H9 (cell line): ENCODE data around the gene RERE. TPM values are rescaled to one million over a fixed set of nuclear protein-coding genes. Genes with fewer than 3 reads are reported as not detected.

Experiments used
- DNase-seq: peaks from one replicate; pipeline ENCODE4 v3.0.0-alpha.2; 2017
- H2AFZ ChIP-seq: one replicate; pipeline ENCODE4 v1.6.1; 2013; ENCODE audit warnings: mild to moderate bottlenecking, low read length, control low read depth, moderate library complexity
- H2AK5ac ChIP-seq: 2 replicates; pipeline ENCODE4 v1.6.1; 2013; ENCODE audit warnings: low read length, control low read depth, mixed read lengths; ENCODE audit not compliant: insufficient read length
- H2BK120ac ChIP-seq: one replicate; pipeline ENCODE4 v1.6.1; 2013; ENCODE audit warnings: low read depth, mild to moderate bottlenecking, low read length, control low read depth, inconsistent platforms; ENCODE audit not compliant: poor library complexity, severe bottlenecking
- H2BK12ac ChIP-seq: 2 replicates; pipeline ENCODE4 v1.6.1; 2013; ENCODE audit warnings: low read length, control low read depth, mixed read lengths, low read depth; ENCODE audit not compliant: insufficient read length
- H2BK15ac ChIP-seq: 2 replicates; pipeline ENCODE4 v1.6.1; 2013; ENCODE audit warnings: low read depth, low read length, control low read depth
- H2BK20ac ChIP-seq: one replicate; pipeline ENCODE4 v1.6.1; 2013; ENCODE audit warnings: low read depth, mild to moderate bottlenecking, low read length, control low read depth, inconsistent platforms; ENCODE audit not compliant: poor library complexity, severe bottlenecking
- H2BK5ac ChIP-seq: 2 replicates; pipeline ENCODE4 v1.6.1; 2013; ENCODE audit warnings: low read length, control low read depth, mixed read lengths; ENCODE audit not compliant: insufficient read length
- H3K14ac ChIP-seq: 2 replicates; pipeline ENCODE4 v1.6.1; 2013; ENCODE audit warnings: low read length, control low read depth; ENCODE audit not compliant: insufficient read depth
- H3K18ac ChIP-seq: 2 replicates; pipeline ENCODE4 v1.6.1; 2013; ENCODE audit warnings: low read depth, mild to moderate bottlenecking, mixed read lengths, low read length, control low read depth; ENCODE audit not compliant: insufficient read length
- H3K23ac ChIP-seq: 2 replicates; pipeline ENCODE4 v1.6.1; 2013; ENCODE audit warnings: low read length, control low read depth, mixed read lengths, low read depth; ENCODE audit not compliant: insufficient read length
- H3K23me2 ChIP-seq: 2 replicates; pipeline ENCODE4 v1.6.1; 2013; ENCODE audit warnings: low read depth, mild to moderate bottlenecking, mixed read lengths, low read length, control low read depth; ENCODE audit not compliant: insufficient read length, poor library complexity, severe bottlenecking
- H3K27ac ChIP-seq: 2 replicates; pipeline ENCODE4 v1.5.1; 2013; ENCODE audit warnings: low read length, control low read depth, mixed read lengths, low read depth; ENCODE audit not compliant: insufficient read length
- H3K27me3 ChIP-seq: 2 replicates; pipeline ENCODE4 v1.6.1; 2013; ENCODE audit warnings: low read length, control low read depth, inconsistent platforms; ENCODE audit not compliant: insufficient read depth
- H3K4ac ChIP-seq: 2 replicates; pipeline ENCODE4 v1.6.1; 2013; ENCODE audit warnings: low read depth, mild to moderate bottlenecking, control low read depth, inconsistent platforms, low read length, moderate library complexity
- H3K4me1 ChIP-seq: 2 replicates; pipeline ENCODE4 v1.6.1; 2013; ENCODE audit warnings: low read length, control low read depth, inconsistent platforms; ENCODE audit not compliant: insufficient read depth
- H3K4me2 ChIP-seq: 2 replicates; pipeline ENCODE4 v1.6.1; 2013; ENCODE audit warnings: low read length, control low read depth, mixed read lengths; ENCODE audit not compliant: insufficient read length, insufficient read depth
- H3K56ac ChIP-seq: 2 replicates; pipeline ENCODE4 v1.6.1; 2013; ENCODE audit warnings: low read depth, mild to moderate bottlenecking, mixed read lengths, low read length, control low read depth; ENCODE audit not compliant: insufficient read length
- H3K79me1 ChIP-seq: 2 replicates; pipeline ENCODE4 v1.6.1; 2013; ENCODE audit warnings: low read depth, mild to moderate bottlenecking, moderate library complexity, low read length, control low read depth, inconsistent platforms; ENCODE audit not compliant: insufficient read depth, poor library complexity, severe bottlenecking
- H3K79me2 ChIP-seq: 2 replicates; pipeline ENCODE4 v1.6.1; 2013; ENCODE audit warnings: low read length, control low read depth, inconsistent platforms; ENCODE audit not compliant: insufficient read depth
- H3K9ac ChIP-seq: 2 replicates; pipeline ENCODE4 v1.6.1; 2013; ENCODE audit warnings: low read length, control low read depth, mixed read lengths; ENCODE audit not compliant: insufficient read length; ENCODE audit errors: extremely low read depth
- H3K9me3 ChIP-seq: one replicate; pipeline ENCODE4 v1.6.1; 2013; ENCODE audit warnings: low read depth, low read length, inconsistent platforms; ENCODE audit not compliant: control insufficient read depth
- H3T11ph ChIP-seq: one replicate; pipeline ENCODE4 v1.6.1; 2013; ENCODE audit warnings: mild to moderate bottlenecking, low read length, control low read depth, inconsistent platforms
- H4K20me1 ChIP-seq: one replicate; pipeline ENCODE4 v1.6.1; 2013; ENCODE audit not compliant: control insufficient read depth, insufficient read length, insufficient read depth
- H4K5ac ChIP-seq: 2 replicates; pipeline ENCODE4 v1.6.1; 2013; ENCODE audit warnings: low read depth, mild to moderate bottlenecking, mixed read lengths, low read length, control low read depth; ENCODE audit not compliant: insufficient read length
- H4K8ac ChIP-seq: replicated peaks from 2 replicates; pipeline ENCODE4 v1.6.1; 2013; ENCODE audit warnings: low read length, control low read depth, mixed read lengths, low read depth; ENCODE audit not compliant: insufficient read length
- H4K91ac ChIP-seq: 2 replicates; pipeline ENCODE4 v1.6.1; 2013; ENCODE audit warnings: low read depth, mild to moderate bottlenecking, moderate library complexity, mixed read lengths, low read length, control low read depth; ENCODE audit not compliant: insufficient read length
- H3K27ac Mint-ChIP-seq, 3 experiments: 2 replicates in 2 of 3; 3 replicates in 1 of 3; pipeline ENCODE4 v1.8.0; 2020 to 2021; ENCODE audit warnings: mixed read lengths in 3 of 3, mild to moderate bottlenecking in 1 of 3, moderate library complexity in 1 of 3
- H3K27me3 Mint-ChIP-seq: 2 replicates; pipeline ENCODE4 v1.8.0; 2021; ENCODE audit warnings: low read depth, mild to moderate bottlenecking, moderate library complexity, mixed read lengths
- H3K36me3 Mint-ChIP-seq, 3 experiments: 2 replicates in 2 of 3; 3 replicates in 1 of 3; pipeline ENCODE4 v1.8.0; 2020 to 2021; ENCODE audit warnings: low read depth in 3 of 3, mixed read lengths in 3 of 3; ENCODE audit not compliant: insufficient read depth in 1 of 3
- H3K4me1 Mint-ChIP-seq, 2 experiments: 2 replicates each; pipeline ENCODE4 v1.8.0; 2020; ENCODE audit warnings: mixed read lengths in 2 of 2
- H3K4me3 Mint-ChIP-seq, 2 experiments: 2 replicates in 1 of 2; 3 replicates in 1 of 2; pipeline ENCODE4 v1.8.0; 2020 to 2021; ENCODE audit warnings: mild to moderate bottlenecking in 2 of 2, mixed read lengths in 2 of 2, moderate library complexity in 1 of 2
- H3K9me3 Mint-ChIP-seq, 2 experiments: 2 replicates in 1 of 2; 3 replicates in 1 of 2; pipeline ENCODE4 v1.8.0; 2020; ENCODE audit warnings: mild to moderate bottlenecking in 2 of 2, mixed read lengths in 2 of 2, moderate library complexity in 1 of 2
- CTCF ChIP-seq: fragments of 200-600 bp; sonication (generic); conservative IDR thresholded peaks from 3 replicates; pipeline ENCODE4 v1.8.0; 2021; ENCODE audit warnings: antibody characterized with exemption, mild to moderate bottlenecking
- WGBS: extraction: QIAGEN DNeasy Blood & Tissue Kit; methylation state at CpG from one replicate; pipeline ENCODE4 v1.1.7; 2013; ENCODE audit warnings: missing lambda C conversion rate, low lambda C conversion rate, mixed read lengths; ENCODE audit not compliant: insufficient read length; ENCODE audit errors: extremely low coverage; 5-methylcytosine and 5-hydroxymethylcytosine counted together
- total RNA-seq: library from RNA; stranded (reverse); gene quantifications from 2 replicates; pipeline ENCODE4 v1.2.1, GENCODE V29; 2021

Gene RERE
- total RNA-seq, 1 experiment from 2014 or later, result 103 TPM

- no peak overlapping the region for H2BK5ac ChIP-seq
- H4K5ac ChIP-seq, result no peak overlapping the region
- no peak overlapping the region for H3K23ac ChIP-seq
- no peaks in the 10 kb centered on the region for H3K27me3 ChIP-seq
- no peaks in the 10 kb centered on the region for H3K9me3 ChIP-seq
- H3K27me3 Mint-ChIP-seq, result no peaks in the 10 kb centered on the region
- H3K9me3 Mint-ChIP-seq, result no peaks in the 10 kb centered on the region
- no peak overlapping the region for H2BK120ac ChIP-seq
- no peak overlapping the region for H3K4ac ChIP-seq
- no peaks in the 10 kb centered on the region for H3K23me2 ChIP-seq
- no peak overlapping the region for H3T11ph ChIP-seq
- no peak overlapping the region for H2BK15ac ChIP-seq
- H3K4me1 Mint-ChIP-seq, result peaks cover 69 to 77% of the 10 kb centered on the region in 2 experiments
- H3K4me1 ChIP-seq, result peaks cover 18% of the 10 kb centered on the region; the same call in 1 of the 2 replicates
- TF ChIP-seq CTCF, result no peak
- 0 out of 2 replicates have a peak overlapping the region, but pooled peaks have one; percentile 8 for H3K14ac ChIP-seq
- H4K20me1 ChIP-seq, result no peaks in the 10 kb centered on the region
- no peak overlapping the region for H2BK12ac ChIP-seq
- H2AK5ac ChIP-seq, result no peak overlapping the region
- DNase-seq, result no peak
- H3K36me3 Mint-ChIP-seq, result peaks cover 0 to 3% (median 0%) of the 10 kb centered on the region in 3 experiments; a peak in 3 of 7 replicates
- no peak overlapping the region for H2BK20ac ChIP-seq
- no peak overlapping the region for H3K4me2 ChIP-seq
- H3K27ac ChIP-seq, result no peak overlapping the region
- H4K91ac ChIP-seq, result no peak overlapping the region
- H4K8ac ChIP-seq, result no peak overlapping the region
- peak overlapping the region in 1 of 2 experiments; percentile 34; a peak in 1 of 5 replicates for H3K4me3 Mint-ChIP-seq
- H3K56ac ChIP-seq, result no peak overlapping the region
- no peak overlapping the region for H2AFZ ChIP-seq
- peaks cover 2% of the 10 kb centered on the region; the same call in 1 of the 2 replicates for H3K79me2 ChIP-seq
- H3K9ac ChIP-seq, result no peak overlapping the region
- H3K18ac ChIP-seq, result no peak overlapping the region
- peaks cover 8% of the 10 kb centered on the region for H3K79me1 ChIP-seq
- WGBS, result no CpG with 5 or more reads among the region's 5 CpGs
- peak overlapping the region; percentile 56 to 90 (median 71); a peak in 5 of 7 replicates for H3K27ac Mint-ChIP-seq
Observed at GRCh38 chr1:8374356-8374755, 443.1 kb downstream of the RERE start.
